IMR-90 (cell line): Measurements from ENCODE around the gene AQP9. TPM values are rescaled to one million over a fixed set of nuclear protein-coding genes. Genes with fewer than 3 reads are reported as not detected.
A peak's percentile ranks its signal among the peaks of the same experiment; 100 is the strongest.

ENCODE experiments used
- ATAC-seq: fragments of 200-7000 bp; cut with Tn5 transposase; 2 replicates; pipeline ENCODE4 v1.9.1; 2020; ENCODE audit warnings: low read depth, mild to moderate bottlenecking, moderate library complexity
- BruUV-seq: library from RNA; stranded (reverse); fragments of 400-500 nt; replicated peaks from 2 replicates; lab custom pipeline; 2021; lab: Mats Ljungman, UMichigan
- CTCF ChIA-PET: fragments of 300-600 bp; formaldehyde crosslinking; extraction: SDS; loops from one replicate; lab custom pipeline; 2021; ENCODE audit warnings: antibody characterized with exemption; lab: Yijun Ruan, JAX
- POLR2A ChIA-PET: fragments of 300-600 bp; sonication (Branson Sonifier 250); formaldehyde crosslinking; loops from one replicate; lab custom pipeline; 2022; ENCODE audit warnings: antibody characterized with exemption; ENCODE audit not compliant: unreplicated experiment; lab: Charles Lee
- DNase-seq: peaks from one replicate; pipeline ENCODE4 v3.0.0; 2013
- H2AFZ ChIP-seq: replicated peaks from 2 replicates; pipeline ENCODE3; 2013; ENCODE audit warnings: low read length, mild to moderate bottlenecking; ENCODE audit not compliant: poor library complexity
- H2AK5ac ChIP-seq: 2 replicates; pipeline ENCODE4 v1.6.1; 2013; ENCODE audit warnings: low read depth, low read length, inconsistent platforms
- H2AK9ac ChIP-seq: replicated peaks from 2 replicates; pipeline ENCODE3; 2013; ENCODE audit warnings: mild to moderate bottlenecking, low read depth, low read length, moderate library complexity; ENCODE audit not compliant: poor library complexity
- H2BK120ac ChIP-seq: 2 replicates; pipeline ENCODE4 v1.6.1; 2013; ENCODE audit warnings: low read depth, low read length, inconsistent platforms
- H2BK15ac ChIP-seq: 3 replicates; pipeline ENCODE4 v1.6.1; 2013; ENCODE audit warnings: low read depth, low read length, inconsistent platforms
- H2BK20ac ChIP-seq: 2 replicates; pipeline ENCODE4 v1.6.1; 2013; ENCODE audit warnings: low read depth, mild to moderate bottlenecking, inconsistent platforms, low read length, moderate library complexity
- H2BK5ac ChIP-seq: 2 replicates; pipeline ENCODE4 v1.6.1; 2013; ENCODE audit warnings: mild to moderate bottlenecking, low read depth, low read length, inconsistent platforms; ENCODE audit not compliant: poor library complexity, severe bottlenecking
- H3K14ac ChIP-seq: replicated peaks from 2 replicates; pipeline ENCODE4 v1.6.1; 2013; ENCODE audit warnings: low read depth, low read length, inconsistent platforms
- H3K18ac ChIP-seq: 2 replicates; pipeline ENCODE4 v1.6.1; 2013; ENCODE audit warnings: low read depth, low read length, control low read depth
- H3K23ac ChIP-seq: 2 replicates; pipeline ENCODE4 v1.6.1; 2013; ENCODE audit warnings: low read depth, low read length, inconsistent platforms
- H3K27ac ChIP-seq: 2 replicates; pipeline ENCODE4 v1.5.1; 2013; ENCODE audit warnings: mild to moderate bottlenecking, control low read depth, low read length; ENCODE audit not compliant: insufficient read depth
- H3K27me3 ChIP-seq: 2 replicates; pipeline ENCODE4 v1.6.1; 2013; ENCODE audit warnings: low read length; ENCODE audit not compliant: control insufficient read depth, insufficient read depth
- H3K36me3 ChIP-seq: 2 replicates; pipeline ENCODE4 v1.6.1; 2013; ENCODE audit warnings: low read length, mixed read lengths; ENCODE audit not compliant: control insufficient read depth, insufficient read depth
- H3K4ac ChIP-seq: 2 replicates; pipeline ENCODE4 v1.6.1; 2013; ENCODE audit warnings: low read depth, low read length, inconsistent platforms
- H3K4me1 ChIP-seq: 2 replicates; pipeline ENCODE4 v1.6.1; 2013; ENCODE audit warnings: low read length, mixed read lengths; ENCODE audit not compliant: control insufficient read depth, insufficient read depth
- H3K4me2 ChIP-seq: 2 replicates; pipeline ENCODE4 v1.6.1; 2013; ENCODE audit warnings: low read depth, mild to moderate bottlenecking, control low read depth, low read length, moderate library complexity
- H3K4me3 ChIP-seq: 2 replicates; pipeline ENCODE4 v1.5.1; 2013; ENCODE audit warnings: low read depth, mild to moderate bottlenecking, control low read depth, low read length, moderate library complexity; ENCODE audit not compliant: insufficient read depth
- H3K56ac ChIP-seq: 2 replicates; pipeline ENCODE4 v1.6.1; 2013; ENCODE audit warnings: low read length, inconsistent platforms; ENCODE audit not compliant: insufficient read depth; ENCODE audit errors: extremely low read depth
- H3K79me1 ChIP-seq, 2 experiments: 2 replicates each; pipeline ENCODE4 v1.6.1; 2013; ENCODE audit warnings: low read length in 2 of 2, inconsistent platforms in 1 of 2, low read depth in 1 of 2
- H3K9ac ChIP-seq: 2 replicates; pipeline ENCODE4 v1.6.1; 2013; ENCODE audit warnings: low read depth, low read length, control low read depth
- H3K9me1 ChIP-seq: 2 replicates; pipeline ENCODE4 v1.6.1; 2013; ENCODE audit warnings: low read length, inconsistent platforms; ENCODE audit not compliant: insufficient read depth
- H3K9me3 ChIP-seq: 2 replicates; pipeline ENCODE4 v1.6.1; 2013; ENCODE audit warnings: low read length; ENCODE audit not compliant: control insufficient read depth, insufficient read depth
- H4K20me1 ChIP-seq: 2 replicates; pipeline ENCODE4 v1.6.1; 2013; ENCODE audit warnings: low read length, inconsistent platforms; ENCODE audit not compliant: insufficient read depth
- H4K5ac ChIP-seq: 2 replicates; pipeline ENCODE4 v1.6.1; 2013; ENCODE audit warnings: mild to moderate bottlenecking, low read depth, low read length, control low read depth
- H4K8ac ChIP-seq, 2 experiments: 2 replicates each; pipeline ENCODE4 v1.6.1; 2013; ENCODE audit warnings: low read depth in 2 of 2, low read length in 2 of 2, control low read depth in 1 of 2, inconsistent platforms in 1 of 2
- H4K91ac ChIP-seq: 2 replicates; pipeline ENCODE4 v1.6.1; 2013; ENCODE audit warnings: low read depth, low read length, inconsistent platforms; ENCODE audit not compliant: insufficient read depth
- BHLHE40 ChIP-seq: fragments of 150-350 bp; IDR thresholded peaks from 2 replicates; pipeline ENCODE4 v1.6.1; 2016; ENCODE audit warnings: mild to moderate bottlenecking, low read depth, low read length
- CEBPB ChIP-seq: IDR thresholded peaks from 2 replicates; pipeline ENCODE4 v1.6.1; 2012; ENCODE audit warnings: low read depth, low read length, improper control_type of control experiment
- CHD1 ChIP-seq: IDR thresholded peaks from 2 replicates; pipeline ENCODE4 v1.6.1; 2012; ENCODE audit warnings: low read depth, low read length, improper control_type of control experiment
- FOS ChIP-seq: fragments of 150-350 bp; IDR thresholded peaks from 2 replicates; pipeline ENCODE4 v1.6.1; 2016; ENCODE audit warnings: low read depth, low read length
- MAFK ChIP-seq: IDR thresholded peaks from 2 replicates; pipeline ENCODE4 v1.6.1; 2012; ENCODE audit warnings: low read depth, low read length, improper control_type of control experiment
- MAZ ChIP-seq: IDR thresholded peaks from 2 replicates; pipeline ENCODE4 v1.6.1; 2012; ENCODE audit warnings: low read depth, mild to moderate bottlenecking, low read length, improper control_type of control experiment, moderate library complexity, borderline replicate concordance
- MXI1 ChIP-seq: IDR thresholded peaks from 2 replicates; pipeline ENCODE4 v1.6.1; 2012; ENCODE audit warnings: low read depth, mild to moderate bottlenecking, low read length, moderate library complexity, borderline replicate concordance
- NFE2L2 ChIP-seq: fragments of 150-350 bp; IDR thresholded peaks from 2 replicates; pipeline ENCODE4 v1.6.1; 2016; ENCODE audit warnings: low read depth, mild to moderate bottlenecking, low read length
- POLR2A ChIP-seq: IDR thresholded peaks from 2 replicates; pipeline ENCODE4 v1.6.1; 2012; ENCODE audit warnings: mild to moderate bottlenecking, low read depth, low read length
- RAD21 ChIP-seq: IDR thresholded peaks from 2 replicates; pipeline ENCODE4 v1.6.1; 2012; ENCODE audit warnings: low read length, improper control_type of control experiment
- RCOR1 ChIP-seq: IDR thresholded peaks from 2 replicates; pipeline ENCODE4 v1.6.1; 2012; ENCODE audit warnings: mild to moderate bottlenecking, low read length, improper control_type of control experiment; ENCODE audit not compliant: insufficient replicate concordance
- RFX5 ChIP-seq: IDR thresholded peaks from 2 replicates; pipeline ENCODE4 v1.8.0; 2012; ENCODE audit warnings: low read depth, mild to moderate bottlenecking, low read length, moderate library complexity
- SMC3 ChIP-seq: fragments of 150-350 bp; IDR thresholded peaks from 2 replicates; pipeline ENCODE4 v1.6.1; 2016; ENCODE audit warnings: low read depth, mild to moderate bottlenecking, antibody characterized with exemption, low read length, moderate library complexity
- WGBS, 2 experiments: methylation state at CpG; one replicate each; pipeline versions ENCODE4 v1.1.5 to v1.1.7; 2013; ENCODE audit warnings: missing lambda C conversion rate in 2 of 2; ENCODE audit not compliant: insufficient read length in 1 of 2; ENCODE audit errors: extremely low coverage in 2 of 2; 5-methylcytosine and 5-hydroxymethylcytosine counted together
- dilution Hi-C: fragments of 300-500 bp; cut with HindIII; formaldehyde crosslinking; loops from one replicate; pipeline ENCODE4 v1.14.3; 2018; ENCODE audit warnings: low sequenced_read_pairs; ENCODE audit not compliant: unreplicated experiment
- in situ Hi-C: fragments of 300-500 bp; cut with MboI; formaldehyde crosslinking; loops from 3 replicates; pipeline ENCODE4 v1.14.3; 2019; ENCODE audit warnings: low sequenced_read_pairs, inconsistent platforms, mixed read lengths
- intact Hi-C: fragments of 100-400 bp; cut with micrococcal nuclease; formaldehyde crosslinking; loops from 2 replicates; pipeline ENCODE4 v1.10.0; 2022
- polyA plus RNA-seq, 3 experiments: library from polyadenylated mRNA; depleted of rRNA; stranded (reverse); fragments of >200 nt; gene quantifications; 2 replicates each; pipeline ENCODE4 v1.2.3, GENCODE V29; 2012; ENCODE audit warnings: low replicate concordance in 1 of 3
- total RNA-seq: library from RNA; depleted of rRNA; stranded (reverse); fragments of >200 nt; gene quantifications from 2 replicates; pipeline ENCODE4 v1.2.3, GENCODE V29; 2012
- TF ChIP-seq, protein P1 (sequence below): conservative IDR thresholded peaks from 2 replicates; pipeline ENCODE4 v1.5.1; 2012; ENCODE audit warnings: mild to moderate bottlenecking, low read depth, low read length, improper control_type of control experiment
- TF ChIP-seq, protein P2 (sequence below): fragments of 150-350 bp; IDR thresholded peaks from 2 replicates; pipeline ENCODE4 v1.6.1; 2016; ENCODE audit warnings: low read depth, mild to moderate bottlenecking, low read length, moderate library complexity, borderline replicate concordance

Gene AQP9
- total and polyA plus RNA-seq, 2 of the 4 experiments (the other 2 are of a cell fraction) = not detected

GRCh38 chr15:58232281-58233065 is 94.3 kb downstream of the AQP9 start:
- 100% methylated on average over 1 of the region's 3 CpGs; no CpG with 5 or more reads in 1 of the 2 experiments for WGBS, 2 experiments
- Histone ChIP-seq H2AFZ (no peak overlapping the region), H3K27ac (no peak overlapping the region), H2BK15ac (no peak overlapping the region), H3K9me3 (no peaks in the 10 kb centered on the region), H3K4ac (no peak overlapping the region), H3K4me2 (no peak overlapping the region), H3K23ac (no peak overlapping the region), H4K8ac (no peak overlapping the region), H3K4me3 (no peak overlapping the region), H3K27me3 (no peaks in the 10 kb centered on the region), H3K36me3 (no peaks in the 10 kb centered on the region), H3K79me1 (peaks cover 0 to 5% of the 10 kb centered on the region in 2 experiments; a peak in 1 of 4 replicates), H3K56ac (no peak overlapping the region), H2BK20ac (no peak overlapping the region), H2BK5ac (no peak overlapping the region), H4K20me1 (no peaks in the 10 kb centered on the region), H4K91ac (no peak overlapping the region), H2AK9ac (no peak overlapping the region), H3K4me1 (peaks cover 16% of the 10 kb centered on the region), H2AK5ac (peak overlapping the region; percentile 20; the same call in 1 of the 2 replicates), H3K14ac (no peak overlapping the region), H4K5ac (no peak overlapping the region), H3K18ac (no peak overlapping the region), H3K9ac (no peak overlapping the region), H2BK120ac (no peak overlapping the region), H3K9me1 (0 out of 2 replicates have a peak, but pooled peaks cover 2% of the 10 kb centered on the region)
- no peak for DNase-seq
- in situ Hi-C loops = loop anchor here (25.0 kb wide), 1 partner anchor 530 kb away; the partner anchor contains the start of gene MINDY2
- no TSS peak for BruUV-seq
- intact Hi-C loops = no loop called here
- ChIA-PET CTCF (interaction anchor here (1.0 kb wide), 1 partner anchor 10 kb away, joined by 3 read pairs; no protein-coding TSS in a partner anchor), POLR2A (no interaction called here)
- ATAC-seq = no peak
- dilution Hi-C loops = no loop called here
- TF ChIP-seq NFE2L2 = no peak
- TF ChIP-seq MAFK = no peak
- TF ChIP-seq, protein P1, sequence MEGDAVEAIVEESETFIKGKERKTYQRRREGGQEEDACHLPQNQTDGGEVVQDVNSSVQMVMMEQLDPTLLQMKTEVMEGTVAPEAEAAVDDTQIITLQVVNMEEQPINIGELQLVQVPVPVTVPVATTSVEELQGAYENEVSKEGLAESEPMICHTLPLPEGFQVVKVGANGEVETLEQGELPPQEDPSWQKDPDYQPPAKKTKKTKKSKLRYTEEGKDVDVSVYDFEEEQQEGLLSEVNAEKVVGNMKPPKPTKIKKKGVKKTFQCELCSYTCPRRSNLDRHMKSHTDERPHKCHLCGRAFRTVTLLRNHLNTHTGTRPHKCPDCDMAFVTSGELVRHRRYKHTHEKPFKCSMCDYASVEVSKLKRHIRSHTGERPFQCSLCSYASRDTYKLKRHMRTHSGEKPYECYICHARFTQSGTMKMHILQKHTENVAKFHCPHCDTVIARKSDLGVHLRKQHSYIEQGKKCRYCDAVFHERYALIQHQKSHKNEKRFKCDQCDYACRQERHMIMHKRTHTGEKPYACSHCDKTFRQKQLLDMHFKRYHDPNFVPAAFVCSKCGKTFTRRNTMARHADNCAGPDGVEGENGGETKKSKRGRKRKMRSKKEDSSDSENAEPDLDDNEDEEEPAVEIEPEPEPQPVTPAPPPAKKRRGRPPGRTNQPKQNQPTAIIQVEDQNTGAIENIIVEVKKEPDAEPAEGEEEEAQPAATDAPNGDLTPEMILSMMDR = no peak
- TF ChIP-seq, protein P2, sequence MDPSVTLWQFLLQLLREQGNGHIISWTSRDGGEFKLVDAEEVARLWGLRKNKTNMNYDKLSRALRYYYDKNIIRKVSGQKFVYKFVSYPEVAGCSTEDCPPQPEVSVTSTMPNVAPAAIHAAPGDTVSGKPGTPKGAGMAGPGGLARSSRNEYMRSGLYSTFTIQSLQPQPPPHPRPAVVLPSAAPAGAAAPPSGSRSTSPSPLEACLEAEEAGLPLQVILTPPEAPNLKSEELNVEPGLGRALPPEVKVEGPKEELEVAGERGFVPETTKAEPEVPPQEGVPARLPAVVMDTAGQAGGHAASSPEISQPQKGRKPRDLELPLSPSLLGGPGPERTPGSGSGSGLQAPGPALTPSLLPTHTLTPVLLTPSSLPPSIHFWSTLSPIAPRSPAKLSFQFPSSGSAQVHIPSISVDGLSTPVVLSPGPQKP = no peak
- no peak for TF ChIP-seq MXI1
- TF ChIP-seq POLR2A = no peak
- TF ChIP-seq RAD21 = no peak
- no peak for TF ChIP-seq BHLHE40
- TF ChIP-seq SMC3 = no peak
- no peak for TF ChIP-seq MAZ
- no peak for TF ChIP-seq RCOR1
- no peak for TF ChIP-seq CHD1
- TF ChIP-seq CEBPB = no peak
- TF ChIP-seq RFX5 = no peak
- TF ChIP-seq FOS = no peak
